Posterior vena cava (tissue), 2 donors: Measurements from ENCODE around the gene C1QTNF1. TPM values are rescaled to one million over a fixed set of nuclear protein-coding genes. Genes with fewer than 3 reads are reported as not detected.
A peak's percentile ranks its signal among the peaks of the same experiment; 100 is the strongest.

ENCODE experiments used
- DNase-seq: peaks from one replicate; pipeline ENCODE4 v3.0.0-alpha.2; 2020; ENCODE audit warnings: low spot score
- intact Hi-C, 2 donors: fragments of 100-400 bp; cut with DNase I; formaldehyde crosslinking; loops; one replicate each; pipeline versions ENCODE4 v1.14.1 to v1.14.2; 2022 to 2023
- total RNA-seq, 2 donors: library from RNA; stranded (reverse); fragmentation: NEBNext Ultra II Directional; extraction: Animal tissue kit (Norgen Biotek cat#: 25700); gene quantifications; one replicate each; pipeline ENCODE4 v1.2.1, GENCODE V29; 2021
- donor health status: DM: yes; HTN: yes; CAD: no.
- donor health status: DM: yes; HTN: yes; CAD: no.

The C1QTNF1 gene
- total RNA-seq, 2 donors from 2014 or later = 172 to 261 TPM

DNA sequence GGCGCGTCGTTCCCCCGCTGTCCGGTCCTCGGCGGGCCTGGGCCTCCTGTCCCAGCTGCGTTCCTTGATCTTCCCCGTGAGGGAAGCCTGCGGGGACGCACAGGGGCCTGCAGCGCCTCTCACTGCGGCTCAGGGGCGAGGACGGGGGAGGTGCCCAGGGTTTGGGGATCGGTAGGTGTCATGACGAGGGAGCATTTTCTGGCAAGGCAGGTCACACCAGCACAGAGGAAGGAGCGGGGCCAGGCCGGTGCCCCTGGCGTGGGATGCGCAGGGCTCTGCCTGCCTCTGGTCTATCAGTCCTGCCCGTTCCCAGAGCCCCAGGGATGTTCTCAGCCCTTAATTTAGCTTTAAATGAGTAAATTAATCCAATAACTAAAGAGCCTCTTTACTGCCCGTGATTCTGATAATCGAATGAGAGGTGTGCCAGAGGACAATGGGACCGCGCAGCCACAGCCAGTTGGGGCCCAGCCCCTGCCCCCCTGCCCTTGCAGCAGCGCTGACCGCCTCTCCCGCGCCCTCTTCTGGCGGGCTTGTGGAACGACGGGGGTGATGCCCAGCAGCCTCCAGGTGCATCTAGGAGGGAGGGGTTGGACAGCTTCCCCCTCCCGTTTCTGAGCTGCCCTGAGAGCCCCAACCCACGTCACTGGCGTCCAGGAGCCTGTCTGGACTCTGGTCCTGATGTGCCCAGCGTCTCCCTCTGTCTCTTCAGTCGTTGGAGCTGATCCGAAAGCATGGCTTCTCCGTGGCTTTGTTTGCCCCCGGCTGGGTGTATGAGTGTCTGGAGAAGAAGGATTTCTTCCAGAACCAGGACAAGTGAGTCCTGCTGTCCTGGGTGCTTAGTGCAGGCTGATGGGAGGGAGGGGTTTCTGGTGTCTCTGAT, 58.6 kb downstream of the C1QTNF1 start:
- intact Hi-C loops = loop anchor here in 1 of 2 donors (5.0 to 10.0 kb wide), 3 partner anchors 35 to 622 kb away; no protein-coding TSS in a partner anchor
- no peak for DNase-seq

DNA sequence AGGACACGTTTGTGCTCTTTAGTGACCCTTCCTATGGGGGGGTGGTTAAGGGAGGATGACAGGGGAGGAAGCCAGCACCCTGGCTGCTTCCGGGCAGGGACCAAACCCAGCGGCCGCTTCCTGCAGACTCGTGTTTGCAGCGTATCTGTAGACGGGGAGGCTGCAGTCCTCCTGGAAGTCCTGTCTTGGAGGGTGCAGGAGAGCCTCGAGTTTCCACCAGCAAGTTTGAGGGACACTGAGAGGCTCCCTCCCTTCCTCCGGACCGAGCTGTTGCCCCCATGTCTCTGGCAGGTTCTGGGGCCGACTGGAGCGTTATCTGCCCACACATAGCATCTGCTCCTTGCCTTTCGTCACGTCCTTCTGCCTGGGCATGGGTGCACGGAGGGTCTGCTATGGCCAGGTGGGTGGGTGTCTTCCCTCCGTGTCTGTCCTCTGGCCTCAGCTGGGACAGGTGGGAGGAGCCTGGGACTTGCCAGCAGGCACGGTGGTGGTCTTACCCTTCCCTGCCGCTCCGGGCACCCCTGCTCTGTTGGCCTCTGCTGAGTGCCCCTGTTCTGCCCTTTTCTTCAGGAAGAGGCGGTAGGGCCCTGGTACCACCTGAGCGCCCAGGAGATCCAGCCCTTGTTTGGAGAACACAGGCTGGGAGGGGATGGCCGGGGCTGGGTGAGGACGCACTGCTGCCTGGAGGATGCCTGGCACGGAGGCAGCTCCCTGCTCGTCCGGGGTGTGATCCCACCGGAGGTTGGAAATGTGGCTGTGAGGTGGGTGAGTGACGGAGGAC, 59.4 kb downstream of the C1QTNF1 start:
- intact Hi-C loops = loop anchor here in 1 of 2 donors (5.0 to 10.0 kb wide), 3 partner anchors 36 to 621 kb away; no protein-coding TSS in a partner anchor
- DNase-seq = no peak

GRCh38 chr17:79084291-79085153, 60.6 kb downstream of the C1QTNF1 start:
- DNase-seq = peak; percentile 70
- intact Hi-C loops = loop anchor here (5.0 to 10.0 kb wide), 4 partner anchors 37 to 620 kb away; no protein-coding TSS in a partner anchor

GRCh38 chr17:79085154-79085920, 61.4 kb downstream of the C1QTNF1 start:
- DNase-seq = peak; percentile 78
- intact Hi-C loops = loop anchor here (5.0 to 10.0 kb wide), 3 partner anchors 71 to 619 kb away; no protein-coding TSS in a partner anchor

- intact Hi-C loops = loop anchor here (5.0 to 10.0 kb wide), 3 partner anchors 71 to 619 kb away; no protein-coding TSS in a partner anchor
- no peak for DNase-seq
Observed at GRCh38 chr17:79085921-79086551, 62.1 kb downstream of the C1QTNF1 start.

GRCh38 chr17:79086609-79087427, 62.8 kb downstream of the C1QTNF1 start:
- intact Hi-C loops = loop anchor here (5.0 to 10.0 kb wide), 3 partner anchors 72 to 618 kb away; no protein-coding TSS in a partner anchor
- no peak for DNase-seq

- DNase-seq = peak; percentile 91
- intact Hi-C loops = loop anchor here (2.0 to 10.0 kb wide), 4 partner anchors 73 to 617 kb away; no protein-coding TSS in a partner anchor
Observed at GRCh38 chr17:79087428-79088143, 63.6 kb downstream of the C1QTNF1 start.

DNA sequence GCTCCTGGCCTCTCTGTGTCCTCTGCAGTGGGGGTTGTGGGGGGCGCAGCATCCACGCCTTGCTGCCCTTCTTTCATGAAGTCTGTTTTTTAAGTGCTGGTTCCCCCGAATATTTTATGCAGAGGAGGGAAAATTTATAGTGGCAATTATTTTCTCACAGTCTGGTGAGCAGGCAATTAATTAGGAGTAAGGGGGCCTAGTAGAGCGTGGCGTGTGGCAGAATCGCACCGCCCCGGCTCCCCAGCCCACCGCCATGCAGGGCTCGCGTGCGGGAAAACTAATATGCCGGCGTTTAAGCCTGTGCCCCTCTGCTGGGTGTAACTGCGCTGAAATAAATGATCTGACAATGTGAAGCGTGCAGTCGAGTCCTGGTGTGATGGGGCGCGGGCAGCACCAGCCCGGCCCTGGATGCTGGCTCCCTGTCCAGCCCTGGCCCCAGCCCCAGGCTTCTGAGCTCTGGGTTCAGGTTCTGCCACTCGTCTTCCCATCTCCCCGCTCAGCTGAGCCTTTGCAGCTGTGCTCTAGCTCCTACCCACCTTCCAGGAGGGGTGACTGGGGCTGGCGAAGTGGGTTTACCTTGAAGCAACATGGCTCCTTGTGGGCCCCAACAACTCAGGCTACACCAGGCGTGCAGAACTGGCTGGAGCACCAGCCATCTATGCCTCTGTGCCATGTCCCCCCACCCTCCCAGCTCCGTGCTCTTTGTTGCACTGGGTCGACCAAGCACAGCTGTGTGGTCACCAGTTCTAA, 64.5 kb downstream of the C1QTNF1 start:
- intact Hi-C loops = loop anchor here (2.0 to 10.0 kb wide), 4 partner anchors 74 to 616 kb away; no protein-coding TSS in a partner anchor
- DNase-seq = no peak

GRCh38 chr17:79088997-79089328, 65.0 kb downstream of the C1QTNF1 start:
- no peak for DNase-seq
- intact Hi-C loops = loop anchor here (2.0 to 10.0 kb wide), 4 partner anchors 74 to 616 kb away; no protein-coding TSS in a partner anchor

GRCh38 chr17:79089720-79090442, 65.9 kb downstream of the C1QTNF1 start:
- intact Hi-C loops = loop anchor here (2.0 to 10.0 kb wide), 4 partner anchors 75 to 615 kb away; no protein-coding TSS in a partner anchor
- DNase-seq = no peak

DNA sequence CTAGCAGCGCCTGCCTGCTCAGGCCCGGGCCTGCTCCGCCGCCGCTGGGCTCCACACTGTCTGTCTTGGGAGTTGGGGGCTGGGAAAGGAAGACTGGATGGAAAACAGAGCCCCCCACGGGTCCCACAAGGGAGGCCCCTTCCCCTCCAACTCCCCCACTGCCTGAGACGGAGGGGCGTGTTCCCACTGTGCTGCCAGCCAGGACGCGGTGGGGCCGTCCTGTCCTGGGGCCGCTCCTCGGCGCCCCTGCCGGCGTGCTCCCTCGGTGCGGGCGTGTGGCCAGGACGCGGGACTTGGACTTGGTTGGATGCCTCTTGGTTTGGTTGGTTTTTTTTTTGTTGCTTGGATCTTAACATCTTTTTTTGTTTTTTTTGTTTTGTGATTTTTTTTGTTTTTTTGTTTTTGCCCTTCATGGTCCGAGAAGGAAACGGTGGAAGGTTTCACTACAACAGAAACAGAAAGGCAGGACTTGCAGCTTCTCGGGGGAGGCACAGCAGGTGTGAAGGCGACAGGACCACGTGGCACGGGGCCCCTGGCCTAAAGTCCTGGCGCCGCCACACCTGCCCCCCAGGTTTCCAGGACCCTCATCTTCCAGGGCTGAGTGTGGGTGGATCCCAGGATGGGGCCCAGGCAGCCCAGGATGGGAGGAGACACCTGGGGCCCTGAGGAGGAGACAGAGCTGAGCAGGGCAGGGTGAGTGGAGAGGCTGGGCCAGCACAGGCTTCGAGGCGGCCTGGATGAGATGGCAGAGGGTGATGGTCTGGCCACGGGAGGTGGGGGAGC, 66.7 kb downstream of the C1QTNF1 start:
- intact Hi-C loops = no loop called here
- no peak for DNase-seq

DNA sequence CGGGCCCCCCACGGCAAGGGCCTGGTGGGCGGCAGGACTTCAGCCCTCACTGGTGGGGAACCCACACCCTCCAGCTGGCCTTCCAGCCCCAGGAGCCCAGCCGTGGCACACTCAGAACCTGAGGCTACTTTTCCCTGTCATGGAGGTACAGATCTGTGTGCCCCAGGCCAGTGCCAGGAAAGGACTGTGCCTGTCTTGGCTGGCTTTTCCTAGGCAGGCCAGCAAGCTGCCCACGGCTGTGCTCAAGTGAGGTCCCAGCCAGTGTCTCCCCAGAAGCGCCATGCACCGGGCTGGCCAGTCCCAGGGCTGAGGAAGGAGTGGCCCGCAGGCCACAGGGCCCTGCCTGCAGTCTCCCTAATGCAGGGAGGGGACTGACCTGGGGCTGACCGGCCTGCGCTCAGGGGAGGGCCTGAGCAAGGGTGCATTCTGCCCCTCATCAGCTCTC, 67.3 kb downstream of the C1QTNF1 start:
- intact Hi-C loops = no loop called here
- no peak for DNase-seq

DNA sequence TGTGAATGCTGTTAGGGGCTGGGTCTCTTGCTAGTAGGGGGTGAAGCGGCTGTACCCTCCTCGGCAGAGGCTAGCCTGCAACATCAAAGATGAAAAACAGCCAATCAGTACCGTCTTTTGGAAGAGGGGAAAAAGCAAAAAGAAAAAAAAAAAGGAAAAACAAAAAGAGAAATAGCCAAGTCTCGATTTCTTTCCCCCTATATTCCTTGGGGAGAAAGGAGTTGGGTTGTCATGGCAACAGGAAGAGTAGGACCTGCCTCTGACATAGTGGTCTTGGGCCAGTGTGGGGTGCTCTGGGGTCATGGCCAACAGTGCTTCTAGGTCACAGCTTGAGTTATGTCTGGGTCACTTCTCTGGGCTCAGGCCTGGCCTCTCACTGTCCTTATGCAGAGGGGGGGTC, 68.6 kb downstream of the C1QTNF1 start:
- intact Hi-C loops = no loop called here
- no peak for DNase-seq

GRCh38 chr17:79093270-79093669, 69.3 kb downstream of the C1QTNF1 start:
- intact Hi-C loops = no loop called here
- no peak for DNase-seq
